IPS-20b (cell line): Measurements from ENCODE around the gene CDC42SE2.

Experiments used
- H3K27ac ChIP-seq: one replicate; pipeline ENCODE4 v1.5.1; 2013; ENCODE audit warnings: low read length
- H3K27me3 ChIP-seq: 2 replicates; pipeline ENCODE4 v1.6.1; 2013; ENCODE audit warnings: mild to moderate bottlenecking, low read length, inconsistent platforms; ENCODE audit not compliant: insufficient read depth
- H3K36me3 ChIP-seq: 2 replicates; pipeline ENCODE4 v1.6.1; 2013; ENCODE audit warnings: low read depth, mild to moderate bottlenecking, inconsistent platforms, low read length, moderate library complexity; ENCODE audit not compliant: insufficient read depth
- H3K4me1 ChIP-seq: 2 replicates; pipeline ENCODE4 v1.6.1; 2013; ENCODE audit warnings: mild to moderate bottlenecking, control low read depth, inconsistent platforms, low read length, moderate library complexity; ENCODE audit not compliant: insufficient read depth
- H3K4me3 ChIP-seq: 2 replicates; pipeline ENCODE4 v1.5.1; 2013; ENCODE audit warnings: mild to moderate bottlenecking, low read length, inconsistent platforms
- H3K9ac ChIP-seq: 2 replicates; pipeline ENCODE4 v1.6.1; 2013; ENCODE audit warnings: low read depth, mild to moderate bottlenecking, inconsistent platforms, low read length, moderate library complexity
- H3K9me3 ChIP-seq: 2 replicates; pipeline ENCODE4 v1.6.1; 2013; ENCODE audit warnings: mild to moderate bottlenecking, low read depth, low read length, inconsistent platforms; ENCODE audit not compliant: insufficient read depth

The CDC42SE2 gene

GRCh38 chr5:131263648-131264450 lies at the start of gene CDC42SE2:
CDC42SE2 (plus strand) TSS chr5:131264053; CDS start chr5:131359494, 95,441 bp downstream.
- no peaks in the 10 kb centered on the region; the same call in 1 of the 2 replicates for H3K27me3 ChIP-seq
- peak within 1 kb of the TSS; percentile 98 for H3K4me3 ChIP-seq
- peaks cover 8% of the 10 kb centered on the region; the same call in 1 of the 2 replicates for H3K4me1 ChIP-seq
- no peaks in the 10 kb centered on the region for H3K9me3 ChIP-seq
- H3K36me3 ChIP-seq: no peaks in the 10 kb centered on the region
- H3K27ac ChIP-seq: peak within 1 kb of the TSS; percentile 61
- H3K9ac ChIP-seq: peak within 1 kb of the TSS; percentile 87

- no peak overlapping the region for H3K27ac ChIP-seq
- no peak overlapping the region for H3K9ac ChIP-seq
- no peaks in the 10 kb centered on the region for H3K27me3 ChIP-seq
- no peak overlapping the region for H3K4me3 ChIP-seq
- H3K9me3 ChIP-seq: no peaks in the 10 kb centered on the region
- H3K36me3 ChIP-seq: no peaks in the 10 kb centered on the region
- H3K4me1 ChIP-seq: no peaks in the 10 kb centered on the region
Observed at GRCh38 chr5:131214609-131215227, 49.1 kb upstream of the CDC42SE2 start.

- no peaks in the 10 kb centered on the region for H3K27me3 ChIP-seq
- no peaks in the 10 kb centered on the region for H3K9me3 ChIP-seq
Observed at GRCh38 chr5:131217791-131218190, 46.1 kb upstream of the CDC42SE2 start.

GRCh38 chr5:131218392-131218791 lies 45.5 kb upstream of the CDC42SE2 start:
- H3K36me3 ChIP-seq: no peaks in the 10 kb centered on the region
- H3K4me3 ChIP-seq: no peak overlapping the region
- no peaks in the 10 kb centered on the region for H3K27me3 ChIP-seq
- no peaks in the 10 kb centered on the region for H3K4me1 ChIP-seq
- no peak overlapping the region for H3K9ac ChIP-seq
- H3K9me3 ChIP-seq: no peaks in the 10 kb centered on the region
- H3K27ac ChIP-seq: no peak overlapping the region

More at GRCh38 chr5:131217791-131218190, 46.1 kb upstream of the CDC42SE2 start:
- H3K36me3 ChIP-seq: no peaks in the 10 kb centered on the region
- H3K4me1 ChIP-seq: no peaks in the 10 kb centered on the region
- no peak overlapping the region for H3K27ac ChIP-seq
- H3K4me3 ChIP-seq: no peak overlapping the region
- H3K9ac ChIP-seq: no peak overlapping the region

GRCh38 chr5:131220566-131220965 lies 43.3 kb upstream of the CDC42SE2 start:
- no peaks in the 10 kb centered on the region for H3K4me1 ChIP-seq
- H3K9ac ChIP-seq: no peak overlapping the region
- H3K9me3 ChIP-seq: no peaks in the 10 kb centered on the region
- H3K4me3 ChIP-seq: no peak overlapping the region
- H3K36me3 ChIP-seq: no peaks in the 10 kb centered on the region
- no peak overlapping the region for H3K27ac ChIP-seq
- no peaks in the 10 kb centered on the region for H3K27me3 ChIP-seq

- H3K4me3 ChIP-seq: no peak overlapping the region
- H3K36me3 ChIP-seq: no peaks in the 10 kb centered on the region
- H3K9ac ChIP-seq: no peak overlapping the region
- H3K27ac ChIP-seq: no peak overlapping the region
- H3K27me3 ChIP-seq: no peaks in the 10 kb centered on the region
- no peaks in the 10 kb centered on the region for H3K4me1 ChIP-seq
- H3K9me3 ChIP-seq: no peaks in the 10 kb centered on the region
Observed at GRCh38 chr5:131221008-131221703, 42.7 kb upstream of the CDC42SE2 start.

- Histone ChIP-seq H3K27me3 (no peaks in the 10 kb centered on the region), H3K36me3 (no peaks in the 10 kb centered on the region), H3K9ac (no peak overlapping the region), H3K9me3 (no peaks in the 10 kb centered on the region), H3K4me3 (no peak overlapping the region), H3K27ac (no peak overlapping the region), H3K4me1 (no peaks in the 10 kb centered on the region)
Observed at GRCh38 chr5:131221888-131222287, 42.0 kb upstream of the CDC42SE2 start.

- H3K27ac ChIP-seq: no peak overlapping the region
- H3K36me3 ChIP-seq: no peaks in the 10 kb centered on the region
- no peaks in the 10 kb centered on the region for H3K27me3 ChIP-seq
- H3K9me3 ChIP-seq: no peaks in the 10 kb centered on the region
- H3K4me1 ChIP-seq: no peaks in the 10 kb centered on the region
- no peak overlapping the region for H3K4me3 ChIP-seq
- no peak overlapping the region for H3K9ac ChIP-seq
Observed at GRCh38 chr5:131222731-131223130, 41.1 kb upstream of the CDC42SE2 start.

GRCh38 chr5:131223751-131224386 lies 40.0 kb upstream of the CDC42SE2 start:
- Histone ChIP-seq H3K4me1 (no peaks in the 10 kb centered on the region), H3K9ac (no peak overlapping the region), H3K36me3 (no peaks in the 10 kb centered on the region), H3K27ac (no peak overlapping the region), H3K9me3 (no peaks in the 10 kb centered on the region), H3K4me3 (no peak overlapping the region), H3K27me3 (no peaks in the 10 kb centered on the region)

GRCh38 chr5:131224387-131225201 lies 39.3 kb upstream of the CDC42SE2 start:
- Histone ChIP-seq H3K9ac (no peak overlapping the region), H3K4me3 (no peak overlapping the region), H3K27ac (no peak overlapping the region)

More at GRCh38 chr5:131224387-131225201, 39.3 kb upstream of the CDC42SE2 start:
- Histone ChIP-seq H3K9me3 (no peaks in the 10 kb centered on the region), H3K27me3 (no peaks in the 10 kb centered on the region), H3K36me3 (no peaks in the 10 kb centered on the region), H3K4me1 (no peaks in the 10 kb centered on the region)
